Activated naive CD4-positive, alpha-beta T cell treated with anti-CD3 and anti-CD28 coated beads, Interleukin-2, amount 50 U/mL, for 24 hours (primary cell): Measurements from ENCODE around the gene NDOR1.

Experiments used
- H3K27ac Mint-ChIP-seq: one replicate; pipeline ENCODE4 v1.8.0; 2021; ENCODE audit warnings: mild to moderate bottlenecking, mixed read lengths
- H3K27me3 Mint-ChIP-seq: one replicate; pipeline ENCODE4 v1.8.0; 2021; ENCODE audit warnings: mixed read lengths
- H3K36me3 Mint-ChIP-seq: one replicate; pipeline ENCODE4 v1.8.0; 2021; ENCODE audit warnings: mixed read lengths
- H3K4me1 Mint-ChIP-seq: one replicate; pipeline ENCODE4 v1.8.0; 2021; ENCODE audit warnings: mixed read lengths
- H3K4me3 Mint-ChIP-seq: one replicate; pipeline ENCODE4 v1.8.0; 2021; ENCODE audit warnings: mild to moderate bottlenecking, mixed read lengths
- H3K9me3 Mint-ChIP-seq: one replicate; pipeline ENCODE4 v1.8.0; 2021; ENCODE audit warnings: mixed read lengths

Gene NDOR1

DNA sequence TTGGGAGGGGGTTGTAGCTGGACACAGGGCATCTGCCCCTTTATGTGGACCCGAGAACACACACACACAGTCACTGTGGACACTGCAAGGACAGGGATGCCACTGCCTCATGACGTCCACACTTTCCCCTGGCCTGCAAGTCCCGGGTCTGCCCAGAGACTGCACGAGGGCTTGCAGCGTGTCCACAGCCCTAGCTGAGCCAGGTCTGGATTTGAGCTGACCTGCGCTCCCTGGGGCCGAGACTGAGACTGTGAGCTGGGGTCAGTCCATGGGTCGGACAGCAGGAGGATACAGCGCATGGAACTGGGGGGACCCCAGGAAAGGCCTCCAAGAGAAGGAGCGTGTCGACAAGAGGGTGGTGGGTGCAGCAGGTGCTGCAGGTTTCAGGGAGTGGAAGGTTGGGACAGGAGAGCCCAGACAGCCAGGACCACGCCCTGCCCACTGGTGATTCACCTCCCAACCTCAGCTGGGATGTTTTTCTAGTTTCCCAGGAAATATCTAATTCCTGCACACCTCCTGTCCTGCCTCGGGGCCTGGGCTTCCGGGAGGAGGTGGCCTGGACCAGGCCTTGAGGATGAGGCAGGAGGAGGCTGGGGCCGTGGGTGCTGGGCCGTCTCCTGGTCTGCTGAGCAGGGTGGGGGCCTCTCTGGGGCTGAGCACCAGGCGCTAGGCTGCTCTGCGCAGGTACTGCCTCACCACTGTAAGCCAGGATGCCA lies 21.0 kb downstream of the NDOR1 start:
- Mint-ChIP-seq H3K9me3 (no peaks in the 10 kb centered on the region), H3K4me3 (no peak overlapping the region), H3K27me3 (peaks cover 2% of the 10 kb centered on the region), H3K27ac (no peak overlapping the region), H3K36me3 (no peaks in the 10 kb centered on the region), H3K4me1 (peaks cover 8% of the 10 kb centered on the region)

DNA sequence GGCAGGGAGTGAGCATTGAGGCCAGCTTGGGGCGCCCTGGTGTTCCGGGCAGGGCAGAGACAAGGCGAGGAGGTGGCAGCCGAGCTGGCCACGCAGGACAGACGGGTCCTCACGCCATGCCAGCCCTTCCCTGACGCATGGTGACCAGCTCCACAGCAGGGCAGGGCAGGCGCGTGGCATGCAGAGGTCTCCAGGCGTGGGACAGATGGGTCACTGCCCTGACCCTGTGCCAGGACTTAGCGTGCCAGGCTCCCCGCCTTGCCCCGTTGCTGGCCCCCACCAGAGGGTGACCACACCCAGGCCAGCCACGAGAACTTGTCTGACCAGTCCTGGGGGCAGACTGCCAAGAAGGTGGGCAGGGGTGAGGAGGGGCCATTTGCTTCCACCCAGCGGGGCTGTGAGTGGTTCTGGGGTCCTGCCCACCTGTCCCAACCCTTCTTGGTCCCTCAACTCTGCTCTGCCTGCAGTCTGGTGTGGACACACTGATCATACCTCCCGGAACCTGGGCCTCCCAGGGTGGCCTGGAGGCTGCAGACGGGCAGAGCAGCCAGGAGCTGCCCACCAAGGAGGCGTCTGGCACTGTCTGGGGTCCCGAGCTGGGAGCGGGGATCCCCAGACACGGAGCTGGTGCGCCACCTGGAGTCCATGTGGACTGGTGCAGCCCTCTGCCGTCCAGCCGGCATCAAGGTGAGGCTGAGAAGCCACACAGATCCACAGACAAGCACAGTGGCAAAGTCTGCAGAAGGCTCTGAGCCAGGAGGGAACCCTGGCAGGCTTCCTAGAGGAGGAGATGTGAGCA lies 21.8 kb downstream of the NDOR1 start, which contains the start of gene RNF224:
Gene RNF224 (plus strand): TSS at position 449 of the 799 bp plus-strand sequence. CDS start 834 bp downstream, outside the sequence.
- H3K27ac Mint-ChIP-seq: peak within 1 kb of the TSS; percentile 70
- H3K4me3 Mint-ChIP-seq: peak within 1 kb of the TSS; percentile 16
- no peaks in the 10 kb centered on the region for H3K36me3 Mint-ChIP-seq

DNA sequence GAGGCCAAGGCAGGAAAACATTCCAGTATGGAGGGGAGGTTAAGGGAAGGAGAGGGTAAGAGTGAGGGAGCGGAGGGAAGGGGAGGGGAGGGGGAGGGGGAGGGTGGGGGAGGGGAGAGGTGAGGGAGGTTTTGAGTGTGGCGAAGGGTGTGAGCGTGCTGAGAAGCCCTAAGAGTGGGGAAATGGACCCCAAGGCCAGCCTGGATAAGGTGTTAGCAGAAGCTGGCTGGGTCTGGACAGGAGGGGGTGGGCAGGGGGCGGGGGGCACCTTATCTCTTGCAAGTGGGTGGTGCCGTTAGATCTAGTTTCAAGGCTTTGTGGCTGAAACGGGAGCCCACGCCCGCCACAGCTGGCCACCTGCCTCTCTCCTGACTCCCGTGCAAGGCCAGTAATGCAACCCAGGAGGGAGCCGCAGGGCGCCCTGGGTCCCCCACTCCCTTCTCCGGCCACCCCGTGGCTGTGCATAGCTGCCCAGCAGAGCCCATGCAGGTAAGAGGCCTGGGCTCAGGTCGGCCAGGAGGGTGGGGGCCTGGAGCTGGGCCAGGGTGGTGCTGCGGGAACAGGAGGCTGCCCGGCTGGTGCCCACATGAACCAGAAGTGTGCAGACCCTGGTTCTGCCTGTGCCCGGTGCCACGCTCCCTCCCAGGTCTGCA lies 22.5 kb downstream of the NDOR1 start:
- peak overlapping the region; percentile 70 for H3K27ac Mint-ChIP-seq
- peaks cover 6% of the 10 kb centered on the region for H3K4me1 Mint-ChIP-seq
- H3K36me3 Mint-ChIP-seq: no peaks in the 10 kb centered on the region
- H3K4me3 Mint-ChIP-seq: no peak overlapping the region
- H3K27me3 Mint-ChIP-seq: peaks cover 2% of the 10 kb centered on the region
- no peaks in the 10 kb centered on the region for H3K9me3 Mint-ChIP-seq

More for the DNA sequence above, 21.8 kb downstream of the NDOR1 start, which contains the start of gene RNF224:
- Mint-ChIP-seq H3K27me3 (peaks cover 2% of the 10 kb centered on the region), H3K9me3 (no peaks in the 10 kb centered on the region), H3K4me1 (peaks cover 8% of the 10 kb centered on the region)

DNA sequence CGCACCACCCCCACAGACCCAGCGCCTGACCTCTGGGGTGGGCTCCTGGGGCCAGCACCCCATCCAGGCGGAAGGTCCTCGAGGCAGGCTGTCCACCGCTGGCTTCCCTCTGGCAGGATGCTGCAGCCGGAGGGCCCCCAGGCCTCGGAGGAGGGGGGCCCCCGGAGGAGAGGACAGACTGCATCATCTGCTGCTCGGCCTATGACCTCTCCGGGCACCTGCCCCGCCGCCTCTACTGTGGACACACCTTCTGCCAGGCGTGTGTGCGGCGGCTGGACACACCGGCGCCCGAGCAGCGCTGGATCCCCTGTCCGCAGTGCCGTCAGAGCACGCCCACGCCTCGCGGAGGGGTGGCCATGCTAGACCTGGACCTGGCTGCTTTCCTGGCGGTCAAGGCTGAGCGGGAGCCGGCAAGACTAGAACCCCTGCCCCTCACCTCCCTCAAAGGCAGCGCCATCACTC lies 23.0 kb downstream of the NDOR1 start:
- Mint-ChIP-seq H3K27me3 (peaks cover 2% of the 10 kb centered on the region), H3K4me3 (no peak overlapping the region), H3K9me3 (no peaks in the 10 kb centered on the region), H3K27ac (no peak overlapping the region), H3K36me3 (no peaks in the 10 kb centered on the region), H3K4me1 (peaks cover 4% of the 10 kb centered on the region)

DNA sequence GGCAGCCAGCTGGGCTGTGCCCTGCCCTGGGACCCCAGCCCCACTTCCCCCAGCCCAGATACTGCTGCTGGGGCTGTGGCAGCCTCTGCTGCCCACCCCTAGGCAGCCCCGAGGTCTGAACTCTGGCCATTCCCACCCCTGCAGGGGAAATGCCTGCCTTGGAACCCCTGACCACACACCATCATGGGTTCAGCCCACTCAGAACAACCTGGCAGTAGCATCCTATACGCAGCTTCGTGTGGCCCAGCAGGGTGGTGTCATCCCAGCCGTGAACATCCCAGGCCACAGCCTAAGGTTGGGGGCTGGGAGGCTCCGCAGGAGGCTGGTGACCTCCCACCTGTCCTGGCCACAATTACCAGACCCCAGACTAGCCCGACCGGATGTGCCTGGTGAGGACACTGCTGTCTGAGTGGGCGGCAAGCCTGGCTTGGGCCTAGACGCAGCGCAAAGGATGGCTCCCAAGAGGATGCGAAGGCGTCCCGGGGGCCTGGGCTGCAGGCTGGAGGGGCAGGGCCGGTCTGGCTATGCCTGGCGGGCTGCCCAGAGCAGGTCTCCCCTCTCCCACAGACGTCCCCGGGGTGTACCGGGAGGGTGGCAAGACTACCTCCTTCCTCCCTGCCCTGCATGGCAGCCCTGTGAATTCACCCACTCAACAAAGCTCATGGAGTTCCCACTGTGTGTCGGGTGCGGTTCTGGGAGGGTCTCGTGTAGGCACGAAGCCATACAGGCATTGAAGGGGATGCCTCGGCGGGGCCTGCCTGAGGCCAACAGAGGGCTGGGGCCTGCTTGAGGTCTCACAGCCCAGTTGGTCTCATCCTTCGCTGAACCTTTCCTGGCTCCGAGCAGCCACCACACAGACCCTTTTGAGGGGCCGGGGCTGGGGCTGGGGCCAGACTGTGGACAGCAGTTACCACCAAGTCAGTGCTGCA lies 23.7 kb downstream of the NDOR1 start:
- H3K9me3 Mint-ChIP-seq: no peaks in the 10 kb centered on the region
- peaks cover 4% of the 10 kb centered on the region for H3K4me1 Mint-ChIP-seq
- H3K27me3 Mint-ChIP-seq: peaks cover 2% of the 10 kb centered on the region
- no peaks in the 10 kb centered on the region for H3K36me3 Mint-ChIP-seq
- H3K27ac Mint-ChIP-seq: no peak overlapping the region
- H3K4me3 Mint-ChIP-seq: no peak overlapping the region

DNA sequence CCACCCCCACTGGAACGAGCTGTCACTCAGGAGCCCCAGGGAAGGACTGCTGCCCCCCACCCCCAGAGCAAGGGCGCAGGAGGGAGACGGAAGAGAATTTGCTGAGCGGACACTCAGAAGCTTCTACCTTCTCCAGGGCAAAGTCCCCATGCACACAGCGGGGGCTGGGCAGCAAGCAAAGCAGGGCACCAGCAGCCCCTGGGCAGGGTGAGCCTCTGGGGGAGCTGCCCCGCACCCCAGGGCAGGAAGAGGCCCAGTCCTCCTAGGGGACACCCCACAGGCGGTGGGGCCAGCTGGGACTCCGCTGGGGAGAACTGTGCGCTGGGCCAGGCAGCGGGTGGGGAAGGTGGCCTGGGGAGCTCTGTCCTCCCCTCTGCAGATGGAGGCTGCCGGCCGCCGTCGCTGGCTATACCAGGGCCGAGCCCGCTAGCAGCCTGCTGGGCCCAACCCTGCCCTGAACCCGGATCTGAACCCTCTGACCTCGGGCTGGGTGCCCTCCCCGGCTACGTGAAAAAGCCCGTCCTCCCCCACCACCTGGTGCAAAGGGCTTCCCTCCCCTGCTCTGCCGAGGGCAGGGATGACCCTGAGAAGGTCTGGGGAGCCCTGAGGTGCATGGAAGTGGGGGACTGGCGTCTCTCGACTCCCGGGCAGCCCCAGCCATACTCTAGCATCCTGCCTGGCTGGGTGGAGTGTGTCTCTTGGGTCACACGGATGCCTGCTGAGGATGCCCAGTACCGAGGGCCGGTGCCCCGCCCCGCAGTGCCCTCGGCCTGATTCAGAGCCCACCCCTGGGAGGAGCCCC lies 24.6 kb downstream of the NDOR1 start:
- Mint-ChIP-seq H3K36me3 (no peaks in the 10 kb centered on the region), H3K4me1 (peaks cover 4% of the 10 kb centered on the region), H3K27me3 (peaks cover 2% of the 10 kb centered on the region), H3K9me3 (no peaks in the 10 kb centered on the region), H3K27ac (no peak overlapping the region), H3K4me3 (no peak overlapping the region)

DNA sequence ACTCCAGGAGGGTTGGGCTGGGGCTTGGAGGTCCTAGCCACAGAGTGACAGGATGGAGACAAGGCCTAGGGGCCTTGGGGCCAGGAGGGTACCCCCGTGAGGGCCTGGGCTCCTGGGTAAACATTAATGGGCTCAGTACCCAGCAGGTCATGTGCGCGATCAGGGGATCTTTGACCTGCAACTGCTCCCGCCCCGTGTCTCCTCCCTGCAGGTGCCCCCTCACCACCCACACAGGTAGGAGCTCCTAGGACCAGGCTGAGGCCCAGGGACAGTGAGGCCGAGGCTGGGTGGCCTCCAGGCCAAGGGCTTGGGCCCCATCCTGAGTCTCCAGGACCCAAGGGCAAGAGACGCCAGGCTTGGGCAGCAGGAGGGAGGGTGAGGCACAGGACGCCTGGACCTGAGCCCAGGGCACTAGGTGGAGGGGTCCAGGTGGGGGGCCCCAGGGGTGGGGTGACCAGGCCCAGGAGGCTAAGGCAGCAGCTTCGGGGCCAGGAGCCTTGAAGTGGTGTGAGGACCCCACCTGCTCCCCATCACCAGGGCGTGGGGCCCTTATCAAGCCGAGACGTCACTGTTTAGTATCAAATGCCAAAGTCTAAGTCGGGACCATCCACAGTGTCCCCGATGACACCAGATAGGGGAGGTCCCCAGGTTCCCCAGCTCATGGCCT lies 25.3 kb downstream of the NDOR1 start, which contains the start of gene SLC34A3:
Gene SLC34A3 (plus strand): TSS at position 197 of the 667 bp plus-strand sequence. CDS start 802 bp downstream, outside the sequence.
- H3K36me3 Mint-ChIP-seq: no peaks in the 10 kb centered on the region
- peaks cover 2% of the 10 kb centered on the region for H3K27me3 Mint-ChIP-seq
- H3K9me3 Mint-ChIP-seq: no peaks in the 10 kb centered on the region
- peaks cover 4% of the 10 kb centered on the region for H3K4me1 Mint-ChIP-seq
- H3K27ac Mint-ChIP-seq: no peak within 1 kb of the TSS
- H3K4me3 Mint-ChIP-seq: no peak within 1 kb of the TSS

DNA sequence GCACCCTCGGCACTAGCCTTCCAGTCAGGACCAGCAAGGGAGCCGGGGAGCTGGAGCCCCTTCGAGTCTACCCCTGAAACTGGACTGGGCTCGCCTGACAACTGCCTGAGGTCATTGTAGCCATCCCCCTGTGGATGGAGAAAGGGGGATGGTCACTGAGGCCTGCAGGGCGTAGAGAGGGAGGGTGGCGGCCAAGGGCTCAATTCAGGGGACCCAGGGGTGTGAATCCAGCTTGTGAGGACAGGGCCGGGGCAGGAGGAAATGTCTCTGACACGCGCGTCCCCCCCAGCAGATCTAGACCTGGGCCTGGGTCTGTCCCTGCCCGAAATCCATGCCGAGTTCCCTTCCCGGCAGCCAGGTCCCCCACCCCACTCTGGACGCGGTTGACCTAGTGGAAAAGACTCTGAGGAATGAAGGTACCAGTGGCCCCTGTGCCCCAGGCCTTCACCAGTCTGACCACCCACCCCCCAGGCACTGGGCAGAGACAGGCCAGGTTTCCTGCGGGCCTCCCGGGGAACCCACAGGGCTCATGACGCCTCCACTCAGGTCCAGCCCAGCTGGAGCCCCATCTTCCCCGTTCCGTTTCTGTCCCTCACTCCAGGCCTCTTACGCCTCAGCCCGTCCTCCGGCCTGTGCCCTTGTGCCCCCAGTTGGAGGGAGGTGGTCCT lies 26.0 kb downstream of the NDOR1 start:
- Mint-ChIP-seq H3K4me3 (no peak overlapping the region), H3K27ac (no peak overlapping the region), H3K36me3 (no peaks in the 10 kb centered on the region), H3K4me1 (peaks cover 4% of the 10 kb centered on the region), H3K9me3 (no peaks in the 10 kb centered on the region), H3K27me3 (peaks cover 2% of the 10 kb centered on the region)

DNA sequence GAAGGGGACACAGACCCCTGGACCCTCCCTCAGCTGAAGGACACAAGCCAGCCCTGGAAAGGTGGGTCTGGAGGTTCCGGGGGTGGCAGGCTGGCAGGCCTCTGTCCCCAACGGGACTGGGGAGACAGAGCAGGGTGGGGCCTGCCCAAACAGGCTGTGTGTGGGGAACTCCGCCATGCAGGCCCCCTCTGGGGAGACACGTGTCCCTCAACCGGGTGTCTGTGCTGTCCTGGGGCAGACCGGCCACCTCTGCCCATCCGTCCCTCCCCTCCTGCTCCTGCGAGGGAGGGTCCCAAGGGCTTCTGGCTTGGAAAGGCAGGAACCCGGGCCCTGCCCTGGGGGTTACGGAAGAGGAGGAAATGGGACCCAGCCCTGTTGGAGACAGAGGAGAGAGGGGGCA lies 26.6 kb downstream of the NDOR1 start:
- Mint-ChIP-seq H3K4me1 (peaks cover 4% of the 10 kb centered on the region), H3K36me3 (no peaks in the 10 kb centered on the region), H3K27ac (no peak overlapping the region), H3K9me3 (no peaks in the 10 kb centered on the region), H3K4me3 (no peak overlapping the region), H3K27me3 (peaks cover 2% of the 10 kb centered on the region)

DNA sequence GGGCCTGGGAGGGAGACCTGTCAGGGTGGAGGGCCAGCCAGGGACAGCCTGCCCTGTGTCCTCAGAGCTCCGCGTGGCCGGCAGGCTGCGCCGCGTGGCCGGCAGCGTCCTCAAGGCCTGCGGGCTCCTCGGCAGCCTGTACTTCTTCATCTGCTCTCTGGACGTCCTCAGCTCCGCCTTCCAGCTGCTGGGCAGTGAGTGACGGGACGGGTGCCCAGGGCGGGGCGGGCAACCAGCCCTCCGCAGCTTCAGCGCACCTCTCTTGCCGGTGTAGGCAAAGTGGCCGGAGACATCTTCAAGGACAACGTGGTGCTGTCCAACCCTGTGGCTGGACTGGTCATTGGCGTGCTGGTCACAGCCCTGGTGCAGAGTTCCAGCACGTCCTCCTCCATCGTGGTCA lies 27.0 kb downstream of the NDOR1 start:
- peaks cover 7% of the 10 kb centered on the region for H3K4me1 Mint-ChIP-seq
- no peaks in the 10 kb centered on the region for H3K36me3 Mint-ChIP-seq
- no peaks in the 10 kb centered on the region for H3K9me3 Mint-ChIP-seq
- no peak overlapping the region for H3K27ac Mint-ChIP-seq
- no peak overlapping the region for H3K4me3 Mint-ChIP-seq
- H3K27me3 Mint-ChIP-seq: peaks cover 2% of the 10 kb centered on the region

DNA sequence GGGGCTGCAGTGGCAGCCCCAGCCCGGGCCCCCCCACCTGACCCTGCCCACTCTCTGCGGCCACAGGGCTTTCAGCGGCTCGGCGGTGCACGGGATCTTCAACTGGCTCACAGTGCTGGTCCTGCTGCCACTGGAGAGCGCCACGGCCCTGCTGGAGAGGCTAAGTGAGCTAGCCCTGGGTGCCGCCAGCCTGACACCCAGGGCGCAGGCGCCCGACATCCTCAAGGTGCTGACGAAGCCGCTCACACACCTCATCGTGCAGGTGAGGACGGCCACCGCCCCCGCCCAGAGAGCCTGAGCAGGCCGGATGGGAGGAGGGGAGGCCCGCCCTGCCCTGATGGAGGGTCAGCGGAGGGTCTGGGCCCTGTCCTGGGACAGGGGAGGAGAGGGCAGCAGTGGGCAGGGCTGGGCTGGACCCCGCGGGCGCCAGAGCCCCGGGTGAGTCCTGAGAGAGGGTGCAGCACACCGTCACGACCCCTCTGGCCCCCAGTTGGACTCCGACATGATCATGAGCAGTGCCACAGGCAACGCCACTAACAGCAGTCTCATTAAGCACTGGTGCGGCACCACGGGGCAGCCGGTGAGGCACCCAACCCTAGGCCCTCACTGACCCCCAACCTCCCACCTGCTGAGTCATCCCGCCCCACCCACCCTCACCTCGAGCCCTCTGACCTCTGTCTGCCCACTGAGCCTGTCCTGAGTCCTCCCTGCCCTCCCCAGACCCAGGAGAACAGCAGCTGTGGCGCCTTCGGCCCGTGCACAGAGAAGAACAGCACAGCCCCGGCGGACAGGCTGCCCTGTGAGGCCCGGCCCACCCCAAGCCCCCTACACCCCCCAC lies 27.9 kb downstream of the NDOR1 start:
- Mint-ChIP-seq H3K36me3 (no peaks in the 10 kb centered on the region), H3K27me3 (no peaks in the 10 kb centered on the region), H3K27ac (no peak overlapping the region), H3K9me3 (no peaks in the 10 kb centered on the region), H3K4me1 (peaks cover 3% of the 10 kb centered on the region), H3K4me3 (no peak overlapping the region)

DNA sequence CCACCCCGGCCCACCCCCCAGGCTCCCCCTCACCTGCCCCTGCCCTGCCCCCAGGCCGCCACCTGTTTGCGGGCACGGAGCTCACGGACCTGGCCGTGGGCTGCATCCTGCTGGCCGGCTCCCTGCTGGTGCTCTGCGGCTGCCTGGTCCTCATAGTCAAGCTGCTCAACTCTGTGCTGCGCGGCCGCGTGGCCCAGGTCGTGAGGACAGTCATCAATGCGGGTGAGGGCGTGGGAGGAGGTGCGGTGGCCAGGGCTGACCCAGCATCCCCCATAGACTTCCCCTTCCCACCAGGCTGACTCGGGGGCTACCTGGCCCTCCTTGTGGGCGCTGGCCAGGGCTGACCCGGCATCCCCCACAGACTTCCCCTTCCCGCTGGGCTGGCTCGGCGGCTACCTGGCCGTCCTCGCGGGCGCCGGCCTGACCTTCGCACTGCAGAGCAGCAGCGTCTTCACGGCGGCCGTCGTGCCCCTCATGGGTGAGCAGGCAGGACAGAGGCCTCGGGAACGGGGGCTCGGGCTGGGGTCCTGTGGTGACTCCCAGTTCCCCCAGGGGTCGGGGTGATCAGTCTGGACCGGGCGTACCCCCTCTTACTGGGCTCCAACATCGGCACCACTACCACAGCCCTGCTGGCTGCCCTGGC lies 28.7 kb downstream of the NDOR1 start:
- no peak overlapping the region for H3K27ac Mint-ChIP-seq
- H3K4me1 Mint-ChIP-seq: peaks cover 8% of the 10 kb centered on the region
- no peaks in the 10 kb centered on the region for H3K27me3 Mint-ChIP-seq
- H3K36me3 Mint-ChIP-seq: no peaks in the 10 kb centered on the region
- no peak overlapping the region for H3K4me3 Mint-ChIP-seq
- H3K9me3 Mint-ChIP-seq: no peaks in the 10 kb centered on the region
